Erythroblast (primary cell): Measurements from ENCODE around the gene UBA3.

Experiments
- GATA1 ChIP-seq: IDR thresholded peaks from 2 replicates; pipeline ENCODE4 v1.6.1; 2011; ENCODE audit warnings: low read depth, mild to moderate bottlenecking, control low read depth, low read length, moderate library complexity
- POLR2A ChIP-seq: IDR thresholded peaks from 2 replicates; pipeline ENCODE4 v1.6.1; 2011; ENCODE audit warnings: mild to moderate bottlenecking, low read length

GRCh38 chr3:69020857-69021256 is 59.3 kb downstream of the UBA3 start:
- TF ChIP-seq POLR2A (no peak), GATA1 (no peak)
